Osteoblast (primary cell): ENCODE measurements around the gene ABLIM1. TPM values are rescaled to one million over a fixed set of nuclear protein-coding genes. Genes with fewer than 3 reads are reported as not detected.

ENCODE experiments used
- DNase-seq: peaks from one replicate; pipeline ENCODE4 v3.0.0; 2011; ENCODE audit warnings: low spot score, mixed read lengths; ENCODE audit not compliant: insufficient read length; ENCODE audit errors: missing footprints
- H2AFZ ChIP-seq: 2 replicates; pipeline ENCODE4 v1.6.0; 2011; ENCODE audit warnings: mild to moderate bottlenecking, low read length
- H3K27ac ChIP-seq: 2 replicates; pipeline ENCODE4 v1.5.1; 2011; ENCODE audit warnings: mild to moderate bottlenecking, low read depth, low read length, moderate library complexity
- H3K27me3 ChIP-seq: 2 replicates; pipeline ENCODE4 v1.6.0; 2012; ENCODE audit warnings: mild to moderate bottlenecking, control low read depth, inconsistent platforms, low read length, moderate library complexity; ENCODE audit not compliant: insufficient read depth
- H3K36me3 ChIP-seq: 2 replicates; pipeline ENCODE4 v1.5.1; 2011; ENCODE audit warnings: mild to moderate bottlenecking, low read length, control low read depth, moderate library complexity; ENCODE audit not compliant: insufficient read depth
- H3K4me1 ChIP-seq: 2 replicates; pipeline ENCODE4 v1.5.1; 2011; ENCODE audit warnings: mild to moderate bottlenecking, low read length, control low read depth, moderate library complexity; ENCODE audit not compliant: insufficient read depth
- H3K4me2 ChIP-seq: 2 replicates; pipeline ENCODE4 v1.6.0; 2011; ENCODE audit warnings: mild to moderate bottlenecking, low read length; ENCODE audit not compliant: insufficient read depth
- H3K4me3 ChIP-seq: fragments of 200-600 bp; sonication (generic); 3 replicates; pipeline ENCODE4 v1.5.1; 2012; ENCODE audit warnings: mild to moderate bottlenecking, low read length, inconsistent platforms; ENCODE audit not compliant: insufficient read depth
- H3K79me2 ChIP-seq: 2 replicates; pipeline ENCODE4 v1.6.0; 2012; ENCODE audit warnings: mild to moderate bottlenecking, low read length, control low read depth, inconsistent platforms; ENCODE audit not compliant: insufficient read depth
- H3K9me3 ChIP-seq: 2 replicates; pipeline ENCODE4 v1.5.1; 2011; ENCODE audit warnings: low read depth, low read length, control low read depth
- H4K20me1 ChIP-seq: 2 replicates; pipeline ENCODE4 v1.6.0; 2012; ENCODE audit warnings: mild to moderate bottlenecking, low read length, control low read depth; ENCODE audit not compliant: insufficient read depth
- CTCF ChIP-seq: IDR thresholded peaks from 2 replicates; pipeline ENCODE4 v1.5.1; 2011; ENCODE audit warnings: mild to moderate bottlenecking, low read depth, low read length, moderate library complexity; ENCODE audit errors: extremely low read depth
- total RNA-seq: library from RNA; depleted of rRNA; stranded (reverse); fragments of >200 nt; gene quantifications from 2 replicates; pipeline ENCODE4 v1.2.3, GENCODE V29; 2012

ABLIM1 gene
- total RNA-seq, 1 donor, result 11.2 TPM

GRCh38 chr10:114604357-114605130, 53.5 kb downstream of the ABLIM1 start:
- no peak overlapping the region for H3K27ac ChIP-seq
- no peak for TF ChIP-seq CTCF
- H2AFZ ChIP-seq, result no peak overlapping the region
- no peaks in the 10 kb centered on the region for H3K36me3 ChIP-seq
- H3K79me2 ChIP-seq, result no peaks in the 10 kb centered on the region
- no peak overlapping the region for H3K4me3 ChIP-seq
- no peak for DNase-seq
- H3K4me1 ChIP-seq, result no peaks in the 10 kb centered on the region
- H3K4me2 ChIP-seq, result no peak overlapping the region
- no peaks in the 10 kb centered on the region for H4K20me1 ChIP-seq
- peaks cover 3% of the 10 kb centered on the region for H3K27me3 ChIP-seq
- H3K9me3 ChIP-seq, result no peaks in the 10 kb centered on the region

- no peak for TF ChIP-seq CTCF
- no peak for DNase-seq
- Histone ChIP-seq H3K4me2 (no peak overlapping the region), H3K27me3 (peaks cover 3% of the 10 kb centered on the region), H3K36me3 (no peaks in the 10 kb centered on the region), H2AFZ (no peak overlapping the region), H3K4me3 (no peak overlapping the region), H3K4me1 (no peaks in the 10 kb centered on the region), H3K9me3 (no peaks in the 10 kb centered on the region), H3K27ac (no peak overlapping the region), H3K79me2 (no peaks in the 10 kb centered on the region), H4K20me1 (no peaks in the 10 kb centered on the region)
Measured at GRCh38 chr10:114603948-114604347, 54.1 kb downstream of the ABLIM1 start.

DNA sequence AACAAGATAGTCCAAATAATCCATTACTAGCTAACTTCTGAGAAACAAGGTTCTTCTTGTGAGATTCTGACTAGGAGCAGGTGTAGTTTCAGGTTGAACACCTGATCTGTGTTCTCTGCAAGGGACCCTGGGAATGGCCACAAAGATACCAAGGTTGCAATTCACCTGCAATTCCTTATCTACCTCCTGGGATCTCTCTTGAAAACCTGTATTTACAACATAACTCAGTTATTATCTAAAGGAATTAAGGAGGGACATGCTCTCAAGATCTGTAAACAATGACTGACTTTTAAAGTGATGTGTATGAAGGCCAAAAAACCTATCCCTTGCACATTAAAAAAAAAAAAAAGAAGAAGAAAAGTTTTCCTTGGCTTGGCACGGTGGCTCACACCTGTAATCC, 54.8 kb downstream of the ABLIM1 start:
- Histone ChIP-seq H3K9me3 (no peaks in the 10 kb centered on the region), H4K20me1 (no peaks in the 10 kb centered on the region), H3K4me2 (no peak overlapping the region), H3K4me3 (no peak overlapping the region), H3K27me3 (peaks cover 3% of the 10 kb centered on the region), H2AFZ (no peak overlapping the region), H3K36me3 (no peaks in the 10 kb centered on the region), H3K4me1 (no peaks in the 10 kb centered on the region), H3K79me2 (no peaks in the 10 kb centered on the region), H3K27ac (no peak overlapping the region)
- TF ChIP-seq CTCF, result no peak
- DNase-seq, result no peak

DNA sequence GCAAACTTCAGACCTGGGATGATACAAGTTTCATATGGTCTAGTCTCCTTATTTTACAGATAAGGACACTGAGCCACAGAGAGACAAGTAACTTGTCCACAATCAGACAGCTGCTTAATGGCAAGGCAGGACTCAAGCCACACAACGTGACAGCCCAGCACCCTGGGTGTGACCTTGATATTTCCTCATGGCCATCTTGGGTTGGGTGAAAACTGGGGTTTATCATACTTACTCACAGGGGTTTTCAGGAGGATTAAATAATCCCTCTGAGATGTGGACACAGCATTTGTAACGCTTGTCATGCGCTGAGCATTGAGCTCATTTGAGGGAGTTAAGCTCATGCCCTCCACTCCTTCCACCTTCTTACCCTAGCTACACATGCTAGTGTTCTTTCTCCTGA, 58.0 kb downstream of the ABLIM1 start:
- TF ChIP-seq CTCF, result no peak
- DNase-seq, result no peak
- Histone ChIP-seq H3K36me3 (no peaks in the 10 kb centered on the region), H3K27ac (no peak overlapping the region), H3K4me2 (no peak overlapping the region), H3K4me1 (no peaks in the 10 kb centered on the region), H3K4me3 (no peak overlapping the region), H2AFZ (no peak overlapping the region), H3K79me2 (no peaks in the 10 kb centered on the region), H3K9me3 (no peaks in the 10 kb centered on the region), H3K27me3 (peaks cover 3% of the 10 kb centered on the region), H4K20me1 (no peaks in the 10 kb centered on the region)
